ENCODE data around the gene NKPD1. TPM values are rescaled to one million over a fixed set of nuclear protein-coding genes. Genes with fewer than 3 reads are reported as not detected.

Gene NKPD1
- total and polyA plus RNA-seq, 10 of the 15 experiments (the other 5 are each of a cell fraction or from before 2014, with no cell fraction given): 0.05 to 0.18 (median 0.06) TPM; not detected in 7

GRCh38 chr19:45113628-45114027 is 47.2 kb downstream of the NKPD1 start (continued):
- no peak for TF ChIP-seq CBFB (IDR thresholded peaks at IDR 0.05; ENCODE audit: low read depth)
- TF ChIP-seq PML (IDR thresholded peaks at IDR 0.05; ENCODE audit: low read length): no peak

GRCh38 chr19:45112111-45112827 is 48.5 kb downstream of the NKPD1 start:
- DNase-seq (ENCODE audit: low read depth, low spot score) (no peak), ATAC-seq (no peak), FAIRE-seq (no peak)
- H3K9me3 ChIP-seq (replicated peaks; ENCODE audit: control insufficient read depth, insufficient read depth, low read length): no peaks in the 10 kb centered on the region
- intact Hi-C loops (cut with micrococcal nuclease; ENCODE audit: unreplicated experiment): no loop called here
- no peak overlapping the region for H3K9ac ChIP-seq (ENCODE audit: control insufficient read depth, insufficient read depth, low read length)
- BruUV-seq (replicated peaks): no TSS peak
- peaks cover 62% of the 10 kb centered on the region for H3K79me2 ChIP-seq (ENCODE audit: control insufficient read depth, insufficient read depth, low read length)
- H3K36me3 ChIP-seq (ENCODE audit: control insufficient read depth in 2 of 2, insufficient read depth in 2 of 2, low read length in 1 of 2): peaks cover 0 to 7% of the 10 kb centered on the region in 2 experiments; a peak in 3 of 4 replicates
- no peak overlapping the region for H3K4me2 ChIP-seq (ENCODE audit: control insufficient read depth, insufficient read depth)
- H3K4me1 ChIP-seq (ENCODE audit: control insufficient read depth, insufficient read depth, low read length): peaks cover 57% of the 10 kb centered on the region
- RAD21 ChIA-PET (ENCODE audit: unreplicated experiment): no interaction called here
- in situ Hi-C loops (cut with MboI): no loop called here
- SMC1A ChIA-PET (ENCODE audit: uncharacterized antibody, unreplicated experiment): interaction anchor here (0.5 to 1.2 kb wide), 2 partner anchors 20 to 169 kb away, joined by 3 read pairs; no protein-coding TSS in a partner anchor
- peaks cover 3% of the 10 kb centered on the region; the same call in 1 of the 2 replicates for H4K20me1 ChIP-seq (ENCODE audit: control insufficient read depth, insufficient read depth)
- no peak overlapping the region for H3K4me3 ChIP-seq
- no peaks in the 10 kb centered on the region for H3K27me3 ChIP-seq (replicated peaks in 1 of 2; ENCODE audit: control insufficient read depth in 2 of 2, insufficient read depth in 2 of 2, low read length in 1 of 2)
- no peak overlapping the region for H2AFZ ChIP-seq (ENCODE audit: control insufficient read depth, low read depth, low read length)
- POLR2A ChIA-PET: interaction anchor here (1.0 kb wide), 1 partner anchor 35 kb away, joined by 3 read pairs; no protein-coding TSS in a partner anchor
- CTCF ChIA-PET: interaction anchor here (0.6 to 1.8 kb wide), 2 partner anchors 9 to 65 kb away, joined by 3 to 8 read pairs; no protein-coding TSS in a partner anchor
- H3K27ac ChIP-seq (ENCODE audit: control insufficient read depth, insufficient read depth): no peak overlapping the region
- 96% methylated on average over 11 of the region's 11 CpGs for WGBS (ENCODE audit: insufficient coverage, insufficient replicate concordance, low lambda C conversion rate, missing lambda C conversion rate)
- TF ChIP-seq BCL3 (IDR thresholded peaks at IDR 0.05; ENCODE audit: borderline replicate concordance, insufficient read depth, low read depth, low read length, poor library complexity, severe bottlenecking) (no peak), JUND (IDR thresholded peaks at IDR 0.05; ENCODE audit: low read depth, low read length) (no peak), RELA (IDR thresholded peaks at IDR 0.05; ENCODE audit: borderline replicate concordance, partially characterized antibody) (no peak), E2F4 (IDR thresholded peaks at IDR 0.05; ENCODE audit: low read depth, low read length) (no peak), CHD2 (IDR thresholded peaks at IDR 0.05; ENCODE audit: borderline replicate concordance, low read depth, low read length) (no peak), PML (IDR thresholded peaks at IDR 0.05; ENCODE audit: low read length) (no peak), RBBP5 (conservative IDR thresholded peaks at IDR 0.05) (no peak), EZH2 (IDR thresholded peaks at IDR 0.05; ENCODE audit: borderline replicate concordance, control insufficient read depth, low read depth, low read length) (no peak), NFYA (IDR thresholded peaks at IDR 0.05; ENCODE audit: borderline replicate concordance, low read depth, low read length) (no peak), NFXL1 (IDR thresholded peaks at IDR 0.05; ENCODE audit: borderline replicate concordance) (no peak), CUX1 (IDR thresholded peaks at IDR 0.05; ENCODE audit: insufficient replicate concordance, low read depth, low read length) (no peak), ZNF217 (IDR thresholded peaks at IDR 0.05) (no peak)
